ENCODE results near the gene GAMT.

DNA sequence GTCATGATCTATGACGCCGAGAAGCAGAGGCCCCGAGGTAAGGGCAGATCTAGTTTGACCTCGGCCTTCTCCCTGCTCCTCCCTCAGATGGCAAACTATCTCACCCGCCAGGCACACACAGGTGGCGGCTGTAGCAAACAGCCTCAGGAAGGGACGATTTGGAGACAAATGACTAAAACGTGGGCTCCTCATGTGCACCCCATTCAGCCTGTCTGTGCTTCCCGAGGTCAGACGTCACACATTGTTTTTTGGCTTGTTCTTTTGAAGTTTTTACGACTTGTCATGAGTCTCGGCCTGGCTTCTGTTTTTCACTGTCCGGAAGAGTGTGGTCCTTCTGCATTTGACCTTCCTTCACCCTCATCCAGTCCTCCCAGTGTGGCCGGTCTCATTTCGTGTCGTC is 21.0 kb upstream of the GAMT start:
- TF ChIP-seq, protein P1, sequence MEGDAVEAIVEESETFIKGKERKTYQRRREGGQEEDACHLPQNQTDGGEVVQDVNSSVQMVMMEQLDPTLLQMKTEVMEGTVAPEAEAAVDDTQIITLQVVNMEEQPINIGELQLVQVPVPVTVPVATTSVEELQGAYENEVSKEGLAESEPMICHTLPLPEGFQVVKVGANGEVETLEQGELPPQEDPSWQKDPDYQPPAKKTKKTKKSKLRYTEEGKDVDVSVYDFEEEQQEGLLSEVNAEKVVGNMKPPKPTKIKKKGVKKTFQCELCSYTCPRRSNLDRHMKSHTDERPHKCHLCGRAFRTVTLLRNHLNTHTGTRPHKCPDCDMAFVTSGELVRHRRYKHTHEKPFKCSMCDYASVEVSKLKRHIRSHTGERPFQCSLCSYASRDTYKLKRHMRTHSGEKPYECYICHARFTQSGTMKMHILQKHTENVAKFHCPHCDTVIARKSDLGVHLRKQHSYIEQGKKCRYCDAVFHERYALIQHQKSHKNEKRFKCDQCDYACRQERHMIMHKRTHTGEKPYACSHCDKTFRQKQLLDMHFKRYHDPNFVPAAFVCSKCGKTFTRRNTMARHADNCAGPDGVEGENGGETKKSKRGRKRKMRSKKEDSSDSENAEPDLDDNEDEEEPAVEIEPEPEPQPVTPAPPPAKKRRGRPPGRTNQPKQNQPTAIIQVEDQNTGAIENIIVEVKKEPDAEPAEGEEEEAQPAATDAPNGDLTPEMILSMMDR (IDR thresholded peaks at IDR 0.05; ENCODE audit: poor library complexity), result no peak
- no peak for TF ChIP-seq EZH2 (IDR thresholded peaks at IDR 0.05; ENCODE audit: borderline replicate concordance)
- no peak for TF ChIP-seq EZH2phosphoT487 (IDR thresholded peaks at IDR 0.05; ENCODE audit: low read depth, severe bottlenecking, unreplicated experiment)

Measured in hepatocyte (in vitro differentiated cells).